GM12878 (cell line): ENCODE results near the gene ACTR10. TPM values are rescaled to one million over a fixed set of nuclear protein-coding genes. Genes with fewer than 3 reads are reported as not detected.

ENCODE experiments used
- ATAC-seq: fragments of 200-7000 bp; cut with Tn5 transposase; 3 replicates; pipeline ENCODE4 v1.9.1; 2020; ENCODE audit warnings: mild to moderate bottlenecking, moderate library complexity
- BruUV-seq: library from RNA; stranded (reverse); fragments of 400-500 nt; replicated peaks from 2 replicates; lab custom pipeline; 2021; lab: Mats Ljungman, UMichigan
- CTCF ChIA-PET: fragments of 300-600 bp; sonication (Branson Sonifier 250); formaldehyde crosslinking; extraction: SDS; loops from one replicate; lab custom pipeline; 2021; ENCODE audit warnings: inconsistent platforms; lab: Yijun Ruan, JAX
- POLR2A ChIA-PET: fragments of 350-600 bp; formaldehyde crosslinking; extraction: SDS; loops from one replicate; lab custom pipeline; 2021; ENCODE audit warnings: inconsistent platforms; lab: Charles Lee
- RAD21 ChIA-PET: fragments of 300-600 bp; sonication (Branson Sonifier 250); formaldehyde crosslinking; loops from one replicate; lab custom pipeline; 2023; ENCODE audit warnings: antibody characterized with exemption; ENCODE audit not compliant: unreplicated experiment; lab: Charles Lee
- SMC1A ChIA-PET: fragments of 300-600 bp; sonication (Branson Sonifier 250); formaldehyde crosslinking; loops from one replicate; lab custom pipeline; 2023; ENCODE audit not compliant: unreplicated experiment, uncharacterized antibody; lab: Charles Lee
- DNase-seq: peaks from one replicate; pipeline ENCODE4 v3.0.0-alpha.2; 2011; ENCODE audit warnings: low read depth, low spot score
- FAIRE-seq: peaks from 3 replicates; lab custom pipeline; 2011; peaks lifted over from hg19 to GRCh38; lab: Jason Lieb, UNC
- H2AFZ ChIP-seq: 2 replicates; pipeline ENCODE4 v1.6.0; 2011; ENCODE audit warnings: low read depth, low read length, control low read depth; ENCODE audit not compliant: control insufficient read depth
- H3K27ac ChIP-seq: 2 replicates; pipeline ENCODE4 v1.5.1; 2011; ENCODE audit warnings: control low read depth; ENCODE audit not compliant: control insufficient read depth, insufficient read depth
- H3K27me3 ChIP-seq, 2 experiments: replicated peaks in 1 of 2; 2 replicates each; pipeline versions ENCODE4 v1.6.0 to v1.6.1; 2011; ENCODE audit warnings: low read length in 1 of 2; ENCODE audit not compliant: control insufficient read depth in 2 of 2, insufficient read depth in 2 of 2
- H3K36me3 ChIP-seq, 2 experiments: 2 replicates each; pipeline ENCODE4 v1.5.1; 2011; ENCODE audit warnings: low read length in 1 of 2; ENCODE audit not compliant: control insufficient read depth in 2 of 2, insufficient read depth in 2 of 2
- H3K4me1 ChIP-seq: 2 replicates; pipeline ENCODE4 v1.6.1; 2011; ENCODE audit warnings: mild to moderate bottlenecking, low read length, moderate library complexity, mixed read lengths; ENCODE audit not compliant: control insufficient read depth, insufficient read depth
- H3K4me2 ChIP-seq: 2 replicates; pipeline ENCODE4 v1.6.0; 2011; ENCODE audit warnings: control low read depth; ENCODE audit not compliant: control insufficient read depth, insufficient read depth
- H3K4me3 ChIP-seq: fragments of 200-600 bp; sonication (generic); 2 replicates; pipeline ENCODE4 v1.5.1; 2016
- H3K79me2 ChIP-seq: 2 replicates; pipeline ENCODE4 v1.6.0; 2011; ENCODE audit warnings: low read length; ENCODE audit not compliant: control insufficient read depth, insufficient read depth
- H3K9ac ChIP-seq: 2 replicates; pipeline ENCODE4 v1.8.0; 2011; ENCODE audit warnings: low read length, control low read depth, mixed read lengths; ENCODE audit not compliant: control insufficient read depth, insufficient read depth
- H3K9me3 ChIP-seq: replicated peaks from 3 replicates; pipeline ENCODE4 v1.5.1; 2011; ENCODE audit warnings: mild to moderate bottlenecking, low read length; ENCODE audit not compliant: control insufficient read depth, insufficient read depth
- H4K20me1 ChIP-seq: 2 replicates; pipeline ENCODE4 v1.6.0; 2011; ENCODE audit not compliant: control insufficient read depth, insufficient read depth
- ATF3 ChIP-seq: IDR thresholded peaks from 2 replicates; pipeline ENCODE4 v1.6.1; 2011; ENCODE audit warnings: low read depth, mild to moderate bottlenecking, low read length, moderate library complexity, borderline replicate concordance; ENCODE audit errors: extremely low read depth
- BRCA1 ChIP-seq: IDR thresholded peaks from 2 replicates; pipeline ENCODE4 v1.6.1; 2011; ENCODE audit warnings: low read depth, low read length, improper control_type of control experiment
- CBX5 ChIP-seq: sonication (generic); IDR thresholded peaks from 2 replicates; pipeline ENCODE4 v1.6.1; 2016; ENCODE audit warnings: low read depth, moderate library complexity, mild to moderate bottlenecking, inconsistent platforms
- IKZF1 ChIP-seq: fragments of 450-650 bp; conservative IDR thresholded peaks from 2 replicates; pipeline ENCODE4 v1.6.1; 2017; ENCODE audit warnings: antibody characterized with exemption, mild to moderate bottlenecking
- KAT2A ChIP-seq: conservative IDR thresholded peaks from 2 replicates; pipeline ENCODE4 v1.6.1; 2011; ENCODE audit warnings: low read depth, low read length; ENCODE audit not compliant: control insufficient read depth
- MEF2A ChIP-seq: IDR thresholded peaks from 2 replicates; pipeline ENCODE4 v1.6.1; 2011; ENCODE audit warnings: low read depth, mild to moderate bottlenecking, low read length, moderate library complexity; ENCODE audit not compliant: insufficient read depth
- MEF2B ChIP-seq: fragments of 450-650 bp; IDR thresholded peaks from 2 replicates; pipeline ENCODE4 v1.6.1; 2018; ENCODE audit warnings: mild to moderate bottlenecking, moderate library complexity; ENCODE audit not compliant: partially characterized antibody, poor library complexity, severe bottlenecking
- PML ChIP-seq: IDR thresholded peaks from 2 replicates; pipeline ENCODE4 v1.6.1; 2012; ENCODE audit warnings: low read length, inconsistent platforms
- SIN3A ChIP-seq: IDR thresholded peaks from 2 replicates; pipeline ENCODE4 v1.6.1; 2012; ENCODE audit warnings: low read depth, low read length, improper control_type of control experiment
- SMAD5 ChIP-seq: IDR thresholded peaks from 2 replicates; pipeline ENCODE4 v1.6.1; 2016; ENCODE audit warnings: antibody characterized with exemption, low read depth
- SUPT20H ChIP-seq: IDR thresholded peaks from 2 replicates; pipeline ENCODE4 v1.6.1; 2011; ENCODE audit warnings: low read depth, mild to moderate bottlenecking, low read length, moderate library complexity, borderline replicate concordance; ENCODE audit not compliant: control insufficient read depth
- TARDBP ChIP-seq: IDR thresholded peaks from 2 replicates; pipeline ENCODE4 v1.6.1; 2016; ENCODE audit warnings: borderline replicate concordance
- ZNF207 ChIP-seq: fragments of 450-650 bp; IDR thresholded peaks from 2 replicates; pipeline ENCODE4 v1.6.1; 2014; ENCODE audit warnings: antibody characterized with exemption, mild to moderate bottlenecking, borderline replicate concordance
- ZNF384 ChIP-seq: IDR thresholded peaks from 2 replicates; pipeline ENCODE4 v1.6.1; 2012; ENCODE audit warnings: low read depth, mild to moderate bottlenecking, low read length, improper control_type of control experiment, borderline replicate concordance
- WGBS: methylation state at CpG from one replicate; pipeline ENCODE4 v1.1.6; 2016; ENCODE audit warnings: low lambda C conversion rate; ENCODE audit not compliant: insufficient replicate concordance, insufficient coverage; ENCODE audit errors: missing lambda C conversion rate; 5-methylcytosine and 5-hydroxymethylcytosine counted together
- in situ Hi-C: fragments of 300-500 bp; cut with MboI; formaldehyde crosslinking; loops from 9 replicates; pipeline ENCODE4 v1.14.3; 2018; ENCODE audit warnings: mixed read lengths
- intact Hi-C: fragments of 100-400 bp; cut with micrococcal nuclease; formaldehyde crosslinking; loops from one replicate; pipeline ENCODE4 v1.14.2; 2022; ENCODE audit not compliant: unreplicated experiment
- polyA plus RNA-seq, 11 experiments: library from polyadenylated mRNA; depleted of rRNA in 4 of 11; unstranded in 6 of 11; stranded (reverse) in 5 of 11; fragments of >200 nt; fragmentation: Nextera tagmentation in 4 of 11; fragmentation: Illumina TruSeq in 1 of 11; extraction: Ambion mirVana in 4 of 11; extraction: Trizol in 1 of 11; gene quantifications; 1 replicate in 1 of 11; 2 replicates in 10 of 11; pipeline versions ENCODE4 v1.2.1 to v1.2.3, GENCODE V29; 2011 to 2016; ENCODE audit warnings: inconsistent platforms in 2 of 11, missing spikeins in 2 of 11, low read depth in 1 of 11
- total RNA-seq, 4 experiments: library from RNA; depleted of rRNA in 3 of 4; stranded (reverse); fragments of >200 nt in 3 of 4; fragmentation: Illumina TruSeq in 1 of 4; extraction: Trizol in 1 of 4; gene quantifications; 2 replicates each; pipeline versions ENCODE4 v1.2.1 to v1.2.3, GENCODE V29; 2013 to 2021
- TF ChIP-seq, protein P1 (sequence below): fragments of 450-650 bp; IDR thresholded peaks from 2 replicates; pipeline ENCODE4 v1.6.1; 2017; ENCODE audit warnings: borderline replicate concordance
- TF ChIP-seq, protein P2 (sequence below): fragments of 450-650 bp; IDR thresholded peaks from 2 replicates; pipeline ENCODE4 v1.6.1; 2017; ENCODE audit warnings: mild to moderate bottlenecking, low read depth, inconsistent platforms; ENCODE audit not compliant: poor library complexity, severe bottlenecking
- TF ChIP-seq, protein P3 (sequence below): fragments of 450-650 bp; IDR thresholded peaks from 2 replicates; pipeline ENCODE4 v1.6.1; 2018; ENCODE audit warnings: borderline replicate concordance, mild to moderate bottlenecking; ENCODE audit not compliant: partially characterized antibody

ACTR10 gene
- total and polyA plus RNA-seq, 10 of the 15 experiments (the other 5 are each of a cell fraction or from before 2014, with no cell fraction given), result 26.0 to 74.3 (median 38.9) TPM

GRCh38 chr14:58282925-58283593 lies 83.1 kb downstream of the ACTR10 start:
- 87% methylated on average over 4 of the region's 4 CpGs for WGBS
- DNase-seq (no peak), ATAC-seq (no peak), FAIRE-seq (no peak)
- Histone ChIP-seq H3K27ac (no peak overlapping the region), H3K4me1 (peaks cover 4% of the 10 kb centered on the region), H4K20me1 (no peaks in the 10 kb centered on the region; the same call in 1 of the 2 replicates), H3K4me2 (no peak overlapping the region), H3K36me3 (peaks cover 2 to 19% of the 10 kb centered on the region in 2 experiments), H3K79me2 (peaks cover 38% of the 10 kb centered on the region), H3K4me3 (no peak overlapping the region), H3K27me3 (no peaks in the 10 kb centered on the region), H3K9me3 (no peaks in the 10 kb centered on the region), H2AFZ (no peak overlapping the region), H3K9ac (no peak overlapping the region)
- intact Hi-C loops (no loop called here), in situ Hi-C loops (no loop called here)
- CTCF ChIA-PET, result no interaction called here
- BruUV-seq, result no TSS peak
- POLR2A ChIA-PET, result no interaction called here
- RAD21 ChIA-PET, result no interaction called here
- SMC1A ChIA-PET, result interaction anchor here (0.7 to 1.9 kb wide), 4 partner anchors 8 to 37 kb away, joined by 3 to 5 read pairs (median 4); no protein-coding TSS in a partner anchor
- no peak for TF ChIP-seq TARDBP
- TF ChIP-seq KAT2A, result no peak
- TF ChIP-seq SUPT20H, result no peak
- no peak for TF ChIP-seq MEF2A
- no peak for TF ChIP-seq SIN3A
- no peak for TF ChIP-seq CBX5
- TF ChIP-seq BRCA1, result no peak
- TF ChIP-seq, protein P1, sequence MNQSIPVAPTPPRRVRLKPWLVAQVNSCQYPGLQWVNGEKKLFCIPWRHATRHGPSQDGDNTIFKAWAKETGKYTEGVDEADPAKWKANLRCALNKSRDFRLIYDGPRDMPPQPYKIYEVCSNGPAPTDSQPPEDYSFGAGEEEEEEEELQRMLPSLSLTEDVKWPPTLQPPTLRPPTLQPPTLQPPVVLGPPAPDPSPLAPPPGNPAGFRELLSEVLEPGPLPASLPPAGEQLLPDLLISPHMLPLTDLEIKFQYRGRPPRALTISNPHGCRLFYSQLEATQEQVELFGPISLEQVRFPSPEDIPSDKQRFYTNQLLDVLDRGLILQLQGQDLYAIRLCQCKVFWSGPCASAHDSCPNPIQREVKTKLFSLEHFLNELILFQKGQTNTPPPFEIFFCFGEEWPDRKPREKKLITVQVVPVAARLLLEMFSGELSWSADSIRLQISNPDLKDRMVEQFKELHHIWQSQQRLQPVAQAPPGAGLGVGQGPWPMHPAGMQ, result no peak
- no peak for TF ChIP-seq ZNF207
- TF ChIP-seq, protein P2, sequence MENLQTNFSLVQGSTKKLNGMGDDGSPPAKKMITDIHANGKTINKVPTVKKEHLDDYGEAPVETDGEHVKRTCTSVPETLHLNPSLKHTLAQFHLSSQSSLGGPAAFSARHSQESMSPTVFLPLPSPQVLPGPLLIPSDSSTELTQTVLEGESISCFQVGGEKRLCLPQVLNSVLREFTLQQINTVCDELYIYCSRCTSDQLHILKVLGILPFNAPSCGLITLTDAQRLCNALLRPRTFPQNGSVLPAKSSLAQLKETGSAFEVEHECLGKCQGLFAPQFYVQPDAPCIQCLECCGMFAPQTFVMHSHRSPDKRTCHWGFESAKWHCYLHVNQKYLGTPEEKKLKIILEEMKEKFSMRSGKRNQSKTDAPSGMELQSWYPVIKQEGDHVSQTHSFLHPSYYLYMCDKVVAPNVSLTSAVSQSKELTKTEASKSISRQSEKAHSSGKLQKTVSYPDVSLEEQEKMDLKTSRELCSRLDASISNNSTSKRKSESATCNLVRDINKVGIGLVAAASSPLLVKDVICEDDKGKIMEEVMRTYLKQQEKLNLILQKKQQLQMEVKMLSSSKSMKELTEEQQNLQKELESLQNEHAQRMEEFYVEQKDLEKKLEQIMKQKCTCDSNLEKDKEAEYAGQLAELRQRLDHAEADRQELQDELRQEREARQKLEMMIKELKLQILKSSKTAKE, result no peak
- no peak for TF ChIP-seq ATF3
- TF ChIP-seq, protein P3, sequence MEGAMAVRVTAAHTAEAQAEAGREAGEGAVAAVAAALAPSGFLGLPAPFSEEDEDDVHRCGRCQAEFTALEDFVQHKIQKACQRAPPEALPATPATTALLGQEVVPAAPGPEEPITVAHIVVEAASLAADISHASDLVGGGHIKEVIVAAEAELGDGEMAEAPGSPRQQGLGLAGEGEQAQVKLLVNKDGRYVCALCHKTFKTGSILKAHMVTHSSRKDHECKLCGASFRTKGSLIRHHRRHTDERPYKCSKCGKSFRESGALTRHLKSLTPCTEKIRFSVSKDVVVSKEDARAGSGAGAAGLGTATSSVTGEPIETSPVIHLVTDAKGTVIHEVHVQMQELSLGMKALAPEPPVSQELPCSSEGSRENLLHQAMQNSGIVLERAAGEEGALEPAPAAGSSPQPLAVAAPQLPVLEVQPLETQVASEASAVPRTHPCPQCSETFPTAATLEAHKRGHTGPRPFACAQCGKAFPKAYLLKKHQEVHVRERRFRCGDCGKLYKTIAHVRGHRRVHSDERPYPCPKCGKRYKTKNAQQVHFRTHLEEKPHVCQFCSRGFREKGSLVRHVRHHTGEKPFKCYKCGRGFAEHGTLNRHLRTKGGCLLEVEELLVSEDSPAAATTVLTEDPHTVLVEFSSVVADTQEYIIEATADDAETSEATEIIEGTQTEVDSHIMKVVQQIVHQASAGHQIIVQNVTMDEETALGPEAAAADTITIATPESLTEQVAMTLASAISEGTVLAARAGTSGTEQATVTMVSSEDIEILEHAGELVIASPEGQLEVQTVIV, result no peak
- no peak for TF ChIP-seq IKZF1
- TF ChIP-seq SMAD5, result no peak
- no peak for TF ChIP-seq MEF2B
- TF ChIP-seq PML, result no peak
- TF ChIP-seq ZNF384, result no peak
- TF ChIP-seq, all 136 proteins: peak for 0
